ENCODE measurements around the gene SMIM1.

DNA sequence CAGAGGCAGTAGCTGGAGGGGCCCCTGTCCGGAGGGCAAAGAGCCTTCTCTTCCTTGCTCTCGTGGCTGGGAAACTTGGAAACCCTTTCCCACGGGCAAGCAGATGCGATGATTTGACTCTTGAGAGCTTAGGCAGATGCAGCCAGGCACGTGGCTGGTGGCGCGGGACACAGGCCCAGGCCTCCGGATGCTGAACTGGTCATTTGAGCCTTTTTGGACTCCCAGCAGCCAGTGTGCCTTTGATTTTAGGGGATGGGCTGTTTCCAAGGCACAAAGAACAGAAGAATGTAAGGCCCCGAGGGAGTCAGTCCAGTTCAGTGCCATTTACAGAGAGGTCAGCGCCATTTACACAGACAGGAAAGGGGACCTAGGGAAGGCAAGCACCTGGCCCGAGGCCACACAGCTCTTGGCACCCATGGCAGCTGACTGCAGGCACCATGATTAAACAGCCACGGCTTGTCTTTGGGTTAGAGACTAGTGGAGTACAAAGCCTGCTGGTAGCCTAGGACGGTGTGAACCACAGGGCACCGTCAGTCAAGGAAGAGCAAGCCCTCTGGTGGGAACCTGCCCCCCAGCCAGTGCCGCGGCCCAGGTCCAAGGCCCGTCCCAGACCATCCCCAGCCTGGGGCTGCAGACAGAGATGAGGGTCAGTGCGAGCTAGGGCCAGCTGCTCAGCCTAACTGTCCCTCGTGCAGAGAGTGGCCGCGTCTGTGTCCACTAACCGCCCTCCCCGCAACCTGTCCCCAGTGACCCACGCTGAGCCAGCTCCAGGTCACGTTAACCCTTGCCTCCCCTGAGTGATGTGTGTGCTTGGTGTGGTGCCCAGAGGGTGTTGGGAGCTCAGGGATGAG, 40.7 kb upstream of the SMIM1 start:
- no peak for TF ChIP-seq EZH2 (IDR thresholded peaks at IDR 0.05; ENCODE audit: insufficient read depth, low read length)
- TF ChIP-seq, protein P1, sequence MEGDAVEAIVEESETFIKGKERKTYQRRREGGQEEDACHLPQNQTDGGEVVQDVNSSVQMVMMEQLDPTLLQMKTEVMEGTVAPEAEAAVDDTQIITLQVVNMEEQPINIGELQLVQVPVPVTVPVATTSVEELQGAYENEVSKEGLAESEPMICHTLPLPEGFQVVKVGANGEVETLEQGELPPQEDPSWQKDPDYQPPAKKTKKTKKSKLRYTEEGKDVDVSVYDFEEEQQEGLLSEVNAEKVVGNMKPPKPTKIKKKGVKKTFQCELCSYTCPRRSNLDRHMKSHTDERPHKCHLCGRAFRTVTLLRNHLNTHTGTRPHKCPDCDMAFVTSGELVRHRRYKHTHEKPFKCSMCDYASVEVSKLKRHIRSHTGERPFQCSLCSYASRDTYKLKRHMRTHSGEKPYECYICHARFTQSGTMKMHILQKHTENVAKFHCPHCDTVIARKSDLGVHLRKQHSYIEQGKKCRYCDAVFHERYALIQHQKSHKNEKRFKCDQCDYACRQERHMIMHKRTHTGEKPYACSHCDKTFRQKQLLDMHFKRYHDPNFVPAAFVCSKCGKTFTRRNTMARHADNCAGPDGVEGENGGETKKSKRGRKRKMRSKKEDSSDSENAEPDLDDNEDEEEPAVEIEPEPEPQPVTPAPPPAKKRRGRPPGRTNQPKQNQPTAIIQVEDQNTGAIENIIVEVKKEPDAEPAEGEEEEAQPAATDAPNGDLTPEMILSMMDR (IDR thresholded peaks at IDR 0.05; ENCODE audit: insufficient read depth, low read depth, low read length): no peak
